Hematopoietic multipotent progenitor cell treated with erythropoietin and hydrocortisone succinate and interleukin-3 and kit ligand, for 4 days (in vitro differentiated cells): ENCODE measurements around the gene DENND1A.
"Not testable (repeated sequence)": the region's sequence is repeated elsewhere in the genome, so short reads cannot be mapped to it uniquely, and the experiment has no call there.

Experiments
- DNase-seq: peaks from one replicate; pipeline ENCODE4 v3.0.0-alpha.2; 2015

Gene DENND1A

DNA sequence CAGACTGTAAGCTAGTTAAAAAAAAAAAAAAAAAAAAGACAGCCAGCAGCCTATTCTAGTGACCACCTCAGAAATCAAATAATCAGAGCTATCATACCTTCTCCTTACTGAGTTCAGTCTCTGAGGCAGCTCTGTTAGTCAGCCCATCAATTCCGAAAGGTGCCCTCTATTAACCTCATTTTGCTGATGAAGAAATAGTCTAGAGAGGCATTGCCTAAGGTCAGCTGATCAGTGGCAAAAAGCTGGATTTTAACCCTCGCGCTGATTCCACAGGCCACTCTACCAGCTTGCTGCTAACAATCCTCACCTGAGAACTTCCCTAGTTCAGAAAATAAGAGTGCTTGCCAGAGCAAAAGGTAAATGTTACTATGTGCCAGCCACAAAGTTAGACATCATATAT, 172.0 kb downstream of the DENND1A start:
- no peak for DNase-seq

DNA sequence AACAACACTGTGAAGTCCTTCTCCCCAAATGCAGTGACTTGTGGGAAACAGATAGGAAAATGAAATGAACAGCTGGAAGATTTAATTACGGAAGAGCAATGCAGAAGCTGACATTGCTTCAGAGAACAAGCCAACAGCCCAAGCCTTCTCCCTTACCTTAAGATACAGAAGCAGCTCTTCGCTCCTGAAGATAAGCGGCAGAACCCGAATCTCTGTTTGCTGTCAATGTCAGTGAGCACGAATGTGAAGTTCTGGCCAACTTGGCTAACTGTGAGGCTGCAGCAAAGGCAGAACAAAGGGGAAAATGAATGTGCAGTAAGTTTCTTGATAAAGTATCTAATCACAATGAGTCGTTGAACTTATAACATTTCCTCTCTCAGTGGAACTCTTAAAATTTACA, 172.4 kb downstream of the DENND1A start:
- no peak for DNase-seq

DNA sequence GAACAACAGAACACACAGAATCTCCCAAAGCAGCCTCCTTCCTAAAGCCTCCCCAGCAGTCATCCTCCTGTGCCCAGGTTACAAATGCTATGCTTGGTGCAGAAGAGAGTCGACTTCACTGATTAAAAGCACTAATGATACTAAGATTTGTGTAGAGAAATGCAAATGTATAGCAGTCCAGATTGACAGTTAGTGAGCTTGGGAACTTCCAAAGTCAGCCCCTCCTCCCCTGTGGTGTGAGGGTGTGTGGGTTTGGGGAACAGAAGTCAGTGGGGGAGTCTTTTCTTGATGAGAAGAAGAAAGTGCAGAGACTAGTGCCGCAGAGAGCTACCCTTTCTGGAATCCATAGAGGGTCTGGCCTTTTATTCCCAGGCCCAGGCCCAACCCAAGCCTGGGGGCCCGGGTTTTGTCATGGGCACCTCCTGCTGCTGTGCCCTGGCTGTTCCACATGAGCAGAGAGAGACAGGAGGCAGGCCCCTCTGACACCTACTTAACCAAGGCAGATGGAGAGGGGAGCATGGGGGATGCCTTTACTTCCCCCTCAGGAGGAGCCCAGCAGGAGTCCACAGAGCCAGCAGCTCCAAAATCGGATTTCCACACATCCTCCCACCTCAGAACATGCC, 173.3 kb downstream of the DENND1A start:
- no peak for DNase-seq

DNA sequence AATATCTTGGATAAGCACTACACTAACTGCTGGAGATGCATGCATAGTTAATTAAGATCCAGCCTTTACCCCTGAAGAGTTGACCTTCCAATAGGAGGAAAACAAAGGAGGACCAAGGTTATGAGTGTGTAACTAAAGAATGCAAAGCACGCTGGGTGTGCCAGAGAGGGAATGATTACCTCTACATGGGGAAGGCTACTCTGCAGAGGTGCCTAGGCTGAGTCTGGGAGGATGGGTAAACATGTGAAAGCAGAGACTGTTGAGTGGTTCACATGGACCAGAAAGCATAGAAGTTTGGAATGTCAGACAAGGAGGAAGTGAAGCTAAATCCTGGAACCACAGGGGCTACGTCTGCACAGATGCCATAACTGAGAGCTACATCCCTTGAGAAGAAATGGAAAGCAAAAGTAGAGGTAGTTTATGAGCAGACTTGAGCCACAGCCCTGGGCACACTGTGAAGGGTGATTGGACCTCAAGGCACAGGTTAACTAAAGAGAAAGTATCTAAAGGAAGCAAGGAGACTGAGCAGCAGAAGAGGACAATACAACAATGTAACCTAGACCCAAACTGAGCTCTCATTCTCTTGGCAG, 176.2 kb downstream of the DENND1A start:
- DNase-seq = no peak

- DNase-seq = no peak
Observed at GRCh38 chr9:123753016-123753415, 176.9 kb downstream of the DENND1A start.

GRCh38 chr9:123749580-123750202, 180.2 kb downstream of the DENND1A start:
- peak; percentile 9 for DNase-seq

DNA sequence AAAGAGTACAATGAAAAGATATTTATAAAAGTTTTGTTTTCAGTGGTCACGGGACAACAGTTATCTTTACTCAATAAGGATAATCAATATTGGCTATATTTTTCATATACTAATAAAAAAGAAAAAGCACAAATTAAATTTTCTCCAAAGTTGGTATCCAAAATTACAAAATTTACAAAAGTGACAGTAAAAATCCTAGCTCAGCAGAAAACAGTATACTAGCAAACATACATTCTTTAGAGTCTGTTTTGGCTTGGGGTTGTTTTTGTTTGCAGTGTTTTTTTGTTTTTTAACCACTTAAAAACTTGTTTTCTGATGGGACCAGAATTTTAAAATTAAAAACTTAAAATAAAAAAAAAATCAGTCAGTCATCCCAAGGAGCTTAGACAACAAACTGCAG, 183.2 kb downstream of the DENND1A start:
- no peak for DNase-seq

DNA sequence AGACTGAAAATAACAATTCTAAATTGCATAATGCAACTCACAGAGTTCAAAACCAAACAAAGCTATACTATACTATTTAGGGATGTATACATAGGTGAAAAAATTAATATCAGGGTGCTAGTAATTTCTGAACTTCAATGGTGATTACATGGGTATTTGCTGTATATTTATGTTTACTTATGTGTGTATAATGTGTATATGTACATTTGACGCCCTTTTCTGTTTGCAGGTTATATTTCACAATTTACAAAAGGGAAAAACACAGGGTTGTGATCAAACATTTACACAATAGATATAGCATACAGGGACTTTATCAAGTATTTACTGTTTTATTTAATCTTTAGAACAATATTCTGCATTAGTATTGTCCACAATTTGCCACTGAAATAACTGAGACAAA, 184.0 kb downstream of the DENND1A start:
- DNase-seq = no peak

- DNase-seq = no peak
Observed at GRCh38 chr9:123745451-123745850, 184.5 kb downstream of the DENND1A start.

DNA sequence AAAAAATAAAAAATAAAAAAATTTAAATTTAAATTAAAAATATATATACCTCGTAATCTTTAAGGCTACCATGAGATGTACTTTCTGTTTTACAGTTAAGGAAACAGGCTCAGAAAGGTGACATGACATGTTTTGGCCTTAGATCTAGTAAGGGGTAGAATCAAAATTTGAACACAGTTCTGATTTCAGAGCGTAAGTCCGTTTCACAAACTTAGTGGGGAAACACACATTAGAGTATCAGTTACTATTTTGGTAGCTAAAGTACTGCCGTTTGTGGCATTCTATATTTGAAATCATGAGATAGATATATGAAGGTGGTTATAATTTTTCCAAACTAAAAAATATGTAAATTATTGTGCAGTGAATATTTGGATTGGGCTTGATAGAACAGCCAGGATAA, 186.2 kb downstream of the DENND1A start:
- DNase-seq = no peak

GRCh38 chr9:123742009-123742767, 187.7 kb downstream of the DENND1A start:
- no peak for DNase-seq

DNA sequence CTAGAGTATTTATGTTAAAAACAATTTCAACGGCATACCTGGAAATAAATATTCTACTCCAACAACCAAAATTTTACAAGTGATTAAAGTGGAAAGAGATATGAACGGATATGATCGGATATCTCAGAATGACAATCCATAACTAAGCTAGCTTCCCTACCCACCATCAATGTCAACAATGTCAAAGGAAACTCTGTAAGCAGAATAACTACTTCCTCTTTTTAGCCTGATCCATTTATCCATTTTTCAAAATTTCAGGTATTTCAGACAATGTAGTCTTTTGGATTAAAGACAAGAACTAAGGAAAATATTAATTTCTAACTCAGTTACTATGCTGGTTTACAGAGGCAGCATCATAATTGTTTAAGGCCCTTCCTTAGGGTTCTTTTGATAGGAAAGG, 188.7 kb downstream of the DENND1A start:
- DNase-seq = peak; percentile 20

GRCh38 chr9:123739902-123740301, 190.0 kb downstream of the DENND1A start:
- DNase-seq = no peak

GRCh38 chr9:123739387-123739786, 190.5 kb downstream of the DENND1A start:
- DNase-seq = no peak

GRCh38 chr9:123738648-123739047, 191.3 kb downstream of the DENND1A start:
- no peak for DNase-seq

DNA sequence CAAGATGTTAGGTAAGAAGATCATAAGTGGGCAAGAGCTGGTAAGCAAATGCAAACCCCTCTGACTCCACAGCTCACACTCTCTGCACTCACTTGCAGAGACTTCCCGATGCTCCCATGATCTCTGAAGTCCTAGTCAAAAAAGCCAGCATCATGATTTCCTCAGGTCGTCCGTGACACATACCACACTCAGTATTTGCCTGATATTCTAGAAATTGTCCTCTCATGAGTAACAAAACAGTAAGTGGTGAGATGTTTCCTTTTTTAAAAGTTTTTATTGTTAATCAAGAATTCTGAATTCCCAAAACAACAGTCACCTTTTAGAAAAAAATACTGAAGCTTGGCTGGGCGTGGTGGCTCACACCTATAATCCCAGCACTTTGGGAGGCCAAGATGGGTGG, 194.6 kb downstream of the DENND1A start:
- no peak for DNase-seq

- not testable (repeated sequence) for DNase-seq
Observed at GRCh38 chr9:123728571-123728970, 201.4 kb downstream of the DENND1A start.

DNA sequence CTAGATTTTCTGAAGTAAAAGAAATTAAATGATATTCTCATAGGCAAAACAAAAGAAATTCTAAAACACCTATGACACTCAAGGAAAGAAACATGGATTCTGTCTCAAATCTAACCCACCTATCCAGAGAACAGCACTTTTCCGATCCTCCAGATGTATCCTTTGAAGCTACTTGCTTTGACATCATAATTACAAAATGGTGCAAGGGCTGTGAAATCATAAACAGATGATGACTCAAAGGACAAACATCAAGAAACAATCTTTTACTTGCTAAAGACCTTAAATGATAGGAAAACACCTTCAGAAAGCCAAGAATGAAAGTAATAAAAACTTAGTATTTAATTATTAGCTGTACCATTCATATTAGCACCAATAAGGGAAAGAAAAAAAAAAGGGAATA, 202.6 kb downstream of the DENND1A start:
- no peak for DNase-seq

DNA sequence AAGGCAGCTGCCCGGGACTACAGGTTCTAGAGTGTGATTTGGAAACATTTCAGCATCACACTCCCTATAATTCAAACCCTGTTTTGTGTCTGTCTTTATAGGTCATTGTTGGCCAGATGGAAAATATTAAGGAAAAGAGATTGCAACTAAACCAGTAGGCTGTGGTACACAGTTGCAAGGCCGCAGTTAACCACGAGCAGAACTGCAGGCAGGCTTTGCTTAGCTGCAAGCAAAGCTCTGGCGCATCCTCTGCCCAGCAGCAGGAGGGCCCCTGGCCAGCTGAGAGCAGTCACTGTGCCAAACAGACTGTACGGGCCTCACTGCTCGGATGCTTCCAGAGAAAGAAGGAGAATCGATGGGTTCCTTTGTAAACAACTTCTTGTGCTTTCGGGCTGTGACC, 204.5 kb downstream of the DENND1A start:
- DNase-seq = no peak

- DNase-seq = peak; percentile 40
Observed at GRCh38 chr9:123724211-123724796, 205.6 kb downstream of the DENND1A start.

- DNase-seq = no peak
Observed at GRCh38 chr9:123723135-123723875, 206.6 kb downstream of the DENND1A start.

GRCh38 chr9:123722378-123722777, 207.5 kb downstream of the DENND1A start:
- no peak for DNase-seq

DNA sequence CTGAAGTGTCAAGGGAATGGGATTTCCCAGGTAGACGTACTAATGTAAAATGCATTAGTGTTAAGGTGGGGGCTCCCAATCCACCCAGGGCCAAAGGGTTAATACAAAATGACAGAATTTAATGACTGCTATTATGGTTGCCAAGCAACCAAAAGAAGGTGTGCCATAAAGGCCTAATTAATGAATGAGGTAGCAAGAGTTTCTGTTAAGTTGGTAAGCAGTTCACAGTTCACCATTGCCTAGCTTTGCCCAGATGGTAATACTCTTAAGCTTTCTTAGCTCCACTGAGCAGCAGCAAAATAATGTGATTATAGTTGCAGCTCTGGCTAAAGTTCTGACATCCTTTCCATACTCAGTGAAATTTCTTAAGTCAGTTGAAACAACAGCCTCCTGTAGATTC, 211.7 kb downstream of the DENND1A start:
- no peak for DNase-seq
